LNCAP (cell line): ENCODE data around the gene MBNL2.

Experiments used
- TF ChIP-seq, protein P1 (sequence below): fragments of 450-650 bp; IDR thresholded peaks from 2 replicates; pipeline ENCODE4 v1.5.1; 2017; ENCODE audit warnings: mild to moderate bottlenecking

Gene MBNL2

GRCh38 chr13:97346561-97347254 lies 124.6 kb downstream of the MBNL2 start:
- TF ChIP-seq, protein P1, sequence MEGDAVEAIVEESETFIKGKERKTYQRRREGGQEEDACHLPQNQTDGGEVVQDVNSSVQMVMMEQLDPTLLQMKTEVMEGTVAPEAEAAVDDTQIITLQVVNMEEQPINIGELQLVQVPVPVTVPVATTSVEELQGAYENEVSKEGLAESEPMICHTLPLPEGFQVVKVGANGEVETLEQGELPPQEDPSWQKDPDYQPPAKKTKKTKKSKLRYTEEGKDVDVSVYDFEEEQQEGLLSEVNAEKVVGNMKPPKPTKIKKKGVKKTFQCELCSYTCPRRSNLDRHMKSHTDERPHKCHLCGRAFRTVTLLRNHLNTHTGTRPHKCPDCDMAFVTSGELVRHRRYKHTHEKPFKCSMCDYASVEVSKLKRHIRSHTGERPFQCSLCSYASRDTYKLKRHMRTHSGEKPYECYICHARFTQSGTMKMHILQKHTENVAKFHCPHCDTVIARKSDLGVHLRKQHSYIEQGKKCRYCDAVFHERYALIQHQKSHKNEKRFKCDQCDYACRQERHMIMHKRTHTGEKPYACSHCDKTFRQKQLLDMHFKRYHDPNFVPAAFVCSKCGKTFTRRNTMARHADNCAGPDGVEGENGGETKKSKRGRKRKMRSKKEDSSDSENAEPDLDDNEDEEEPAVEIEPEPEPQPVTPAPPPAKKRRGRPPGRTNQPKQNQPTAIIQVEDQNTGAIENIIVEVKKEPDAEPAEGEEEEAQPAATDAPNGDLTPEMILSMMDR = no peak

GRCh38 chr13:97347255-97347932 lies 125.3 kb downstream of the MBNL2 start:
- TF ChIP-seq, protein P1 = no peak

DNA sequence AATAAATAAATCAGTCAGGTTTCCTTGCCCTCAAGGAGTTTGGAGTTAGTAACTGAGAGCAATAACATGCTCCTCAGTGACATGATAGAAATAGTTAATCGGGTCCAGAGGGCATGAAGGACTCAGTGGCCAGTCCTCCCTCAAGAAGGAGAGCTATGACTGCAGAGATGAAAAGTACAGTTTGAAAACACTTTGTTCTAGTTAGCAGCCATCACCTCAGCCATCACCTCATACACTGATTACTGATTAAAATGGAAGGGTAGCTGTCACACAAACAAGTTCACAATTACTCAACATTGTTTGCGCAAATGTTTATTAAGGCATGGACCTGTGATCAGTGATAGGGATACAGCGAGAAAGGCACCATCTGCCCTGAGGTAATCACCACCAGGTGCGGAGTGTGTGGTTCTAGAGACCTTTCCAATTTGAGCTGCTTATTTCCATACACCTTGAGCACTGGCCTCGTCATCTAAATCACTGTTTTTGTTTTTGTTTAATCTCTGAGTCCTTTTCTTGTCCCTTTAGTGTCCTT lies 126.5 kb downstream of the MBNL2 start:
- TF ChIP-seq, protein P1 = no peak

DNA sequence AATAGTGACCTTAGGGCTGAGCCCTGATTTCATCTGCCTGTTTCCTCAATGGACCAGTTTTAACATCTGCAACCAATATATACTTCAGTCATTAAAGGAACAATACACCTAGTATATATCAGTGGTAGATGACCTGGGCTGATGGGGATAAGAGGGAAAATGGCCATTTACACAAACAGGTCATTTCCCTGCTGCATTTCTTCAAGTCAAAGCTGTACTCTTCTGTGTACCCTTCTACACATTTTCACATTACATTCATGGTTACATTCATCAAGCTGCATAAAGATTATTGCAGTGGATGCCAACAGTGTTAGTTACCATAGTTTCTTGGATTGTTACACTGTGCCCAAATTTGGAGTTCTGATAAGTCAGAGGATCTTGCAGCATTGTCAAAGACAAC lies 130.7 kb downstream of the MBNL2 start:
- TF ChIP-seq, protein P1 = no peak

GRCh38 chr13:97353927-97354675 lies 132.0 kb downstream of the MBNL2 start:
- TF ChIP-seq, protein P1 = no peak

DNA sequence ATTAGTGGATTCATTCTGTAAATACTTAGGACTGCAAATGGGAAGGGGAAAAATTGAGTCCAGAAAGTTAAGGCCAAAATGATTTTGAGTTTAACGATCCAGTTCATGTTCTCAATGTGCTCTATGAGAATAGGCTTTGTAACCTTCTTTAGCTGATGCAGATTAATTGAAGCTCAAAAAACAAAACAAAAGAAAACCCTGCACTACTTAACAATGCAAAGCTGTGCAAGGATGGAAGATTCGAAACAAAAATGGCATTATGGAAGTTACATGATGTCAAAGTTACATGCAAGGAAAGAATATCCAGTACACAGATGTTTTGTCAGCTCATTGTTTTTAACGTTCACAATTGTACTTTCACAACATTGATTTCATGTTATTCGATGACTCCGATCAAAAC lies 132.7 kb downstream of the MBNL2 start:
- TF ChIP-seq, protein P1 = no peak

DNA sequence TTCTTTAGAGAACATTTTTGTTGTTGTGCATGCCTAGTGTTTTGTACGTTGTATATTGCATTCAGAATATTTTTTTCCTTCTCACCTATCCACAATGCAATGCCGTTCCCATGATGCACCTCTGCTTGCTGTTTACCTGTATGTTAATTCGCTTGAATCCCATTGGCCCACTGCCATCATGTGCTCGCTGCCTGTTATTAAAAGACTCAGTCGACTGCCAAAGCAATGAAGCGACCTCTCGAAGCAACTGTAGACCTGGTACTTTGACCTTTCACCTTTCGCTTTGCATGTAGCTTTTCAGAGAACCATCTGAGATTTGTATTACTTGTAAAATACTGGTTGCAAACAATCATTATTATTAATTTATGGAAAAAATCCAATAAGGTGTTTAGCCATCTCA lies 134.5 kb downstream of the MBNL2 start:
- TF ChIP-seq, protein P1 = no peak
